Measurements from ENCODE around the gene METTL27.
"Not testable (repeated sequence)": the region's sequence is repeated elsewhere in the genome, so short reads cannot be mapped to it uniquely, and the experiment has no call there.

METTL27 gene

DNA sequence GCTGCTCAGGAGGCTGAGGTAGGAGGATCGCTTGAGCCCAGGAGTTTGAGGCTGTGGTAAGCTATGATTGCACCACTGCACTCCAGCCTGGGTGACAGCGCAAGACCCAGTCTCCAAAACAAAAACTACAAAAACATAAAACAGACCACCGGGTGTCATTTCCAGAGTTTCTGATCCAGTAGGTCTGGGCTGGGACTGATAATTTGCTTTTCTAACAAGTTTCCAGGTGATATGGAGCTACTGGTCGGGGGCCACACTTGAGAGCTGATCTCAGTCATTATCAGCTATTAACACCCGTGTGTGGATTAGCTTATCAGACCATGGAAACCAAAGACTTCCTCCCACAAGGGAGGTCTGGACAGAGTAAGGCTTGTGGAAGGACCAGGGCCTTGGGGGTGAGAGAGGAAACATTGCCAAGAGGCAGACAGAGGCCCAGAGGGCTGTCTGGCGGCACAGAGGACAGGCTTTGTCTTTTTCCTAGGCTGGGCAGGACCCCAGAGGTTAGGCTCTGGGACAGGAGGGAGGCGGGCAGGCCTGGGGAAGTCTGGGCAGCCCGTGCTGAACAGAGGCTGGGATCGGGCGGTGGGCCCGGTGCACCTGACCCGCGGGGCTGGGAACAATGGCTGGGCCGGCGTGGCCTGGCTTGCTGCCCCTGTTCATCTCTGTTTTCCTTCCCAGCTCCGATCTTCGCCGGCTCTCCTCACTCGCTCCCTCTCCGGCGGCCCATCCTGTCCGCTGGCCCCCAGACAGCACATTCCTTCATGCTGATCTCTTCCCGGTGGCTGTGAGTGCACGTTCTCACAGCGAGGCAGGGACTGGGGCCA is 43.9 kb upstream of the METTL27 start:
- Histone ChIP-seq H3K9me3 (ENCODE audit: severe bottlenecking) (no peaks in the 10 kb centered on the region), H3K27me3 (ENCODE audit: insufficient read depth, low read depth, severe bottlenecking) (no peaks in the 10 kb centered on the region), H3K4me3 (ENCODE audit: low read depth, low read length) (no peak overlapping the region), H3K27ac (no peak overlapping the region), H3K36me3 (no peaks in the 10 kb centered on the region)
- DNase-seq, result no peak
- TF ChIP-seq, protein P1, sequence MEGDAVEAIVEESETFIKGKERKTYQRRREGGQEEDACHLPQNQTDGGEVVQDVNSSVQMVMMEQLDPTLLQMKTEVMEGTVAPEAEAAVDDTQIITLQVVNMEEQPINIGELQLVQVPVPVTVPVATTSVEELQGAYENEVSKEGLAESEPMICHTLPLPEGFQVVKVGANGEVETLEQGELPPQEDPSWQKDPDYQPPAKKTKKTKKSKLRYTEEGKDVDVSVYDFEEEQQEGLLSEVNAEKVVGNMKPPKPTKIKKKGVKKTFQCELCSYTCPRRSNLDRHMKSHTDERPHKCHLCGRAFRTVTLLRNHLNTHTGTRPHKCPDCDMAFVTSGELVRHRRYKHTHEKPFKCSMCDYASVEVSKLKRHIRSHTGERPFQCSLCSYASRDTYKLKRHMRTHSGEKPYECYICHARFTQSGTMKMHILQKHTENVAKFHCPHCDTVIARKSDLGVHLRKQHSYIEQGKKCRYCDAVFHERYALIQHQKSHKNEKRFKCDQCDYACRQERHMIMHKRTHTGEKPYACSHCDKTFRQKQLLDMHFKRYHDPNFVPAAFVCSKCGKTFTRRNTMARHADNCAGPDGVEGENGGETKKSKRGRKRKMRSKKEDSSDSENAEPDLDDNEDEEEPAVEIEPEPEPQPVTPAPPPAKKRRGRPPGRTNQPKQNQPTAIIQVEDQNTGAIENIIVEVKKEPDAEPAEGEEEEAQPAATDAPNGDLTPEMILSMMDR (IDR thresholded peaks at IDR 0.05; ENCODE audit: low read depth, low read length), result no peak

DNA sequence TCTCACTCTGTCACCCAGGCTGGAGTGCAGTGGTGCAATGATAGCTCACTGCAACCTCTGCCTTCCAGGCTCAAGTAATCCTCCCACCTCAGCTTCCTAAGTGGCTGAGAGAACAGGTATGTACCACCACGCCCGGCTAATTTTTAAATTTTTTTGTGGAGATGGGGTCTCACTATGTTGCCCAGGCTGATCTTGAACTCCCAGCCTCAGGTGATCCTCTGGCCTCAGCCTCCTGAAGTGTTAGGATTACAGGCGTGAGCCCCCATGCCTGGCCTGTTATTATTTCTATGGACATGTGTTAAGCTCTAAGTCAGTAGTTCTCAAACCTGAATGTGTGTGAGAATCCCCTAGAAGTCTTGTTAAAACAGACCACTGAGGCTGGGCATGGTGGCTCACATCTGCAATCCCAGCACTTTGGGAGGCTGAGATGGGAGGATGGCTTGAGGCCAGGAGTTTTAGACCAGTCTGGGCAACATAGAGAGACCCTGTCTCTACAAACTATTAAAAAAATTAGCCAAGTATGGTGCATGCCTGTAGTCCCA is 43.2 kb upstream of the METTL27 start:
- H3K27ac ChIP-seq, result no peak overlapping the region
- H3K36me3 ChIP-seq, result no peaks in the 10 kb centered on the region
- H3K4me3 ChIP-seq (ENCODE audit: low read depth, low read length), result no peak overlapping the region
- no peak for DNase-seq
- TF ChIP-seq, protein P1 (IDR thresholded peaks at IDR 0.05; ENCODE audit: low read depth, low read length), result no peak
- H3K9me3 ChIP-seq (ENCODE audit: severe bottlenecking), result no peaks in the 10 kb centered on the region
- H3K27me3 ChIP-seq (ENCODE audit: insufficient read depth, low read depth, severe bottlenecking), result no peaks in the 10 kb centered on the region

GRCh38 chr7:73884867-73885422 is 42.6 kb upstream of the METTL27 start:
- not testable (repeated sequence) for DNase-seq; H3K27ac ChIP-seq; H3K27me3 ChIP-seq (ENCODE audit: insufficient read depth, low read depth, severe bottlenecking); H3K36me3 ChIP-seq; H3K4me3 ChIP-seq (ENCODE audit: low read depth, low read length); H3K9me3 ChIP-seq (ENCODE audit: severe bottlenecking)

- Histone ChIP-seq H3K27me3 (ENCODE audit: insufficient read depth, low read depth, severe bottlenecking) (no peaks in the 10 kb centered on the region), H3K4me3 (ENCODE audit: low read depth, low read length) (no peak overlapping the region), H3K27ac (no peak overlapping the region), H3K36me3 (no peaks in the 10 kb centered on the region), H3K9me3 (ENCODE audit: severe bottlenecking) (no peaks in the 10 kb centered on the region)
- DNase-seq, result no peak
- TF ChIP-seq, protein P1 (IDR thresholded peaks at IDR 0.05; ENCODE audit: low read depth, low read length), result no peak
Measured at GRCh38 chr7:73882047-73882402, 39.7 kb upstream of the METTL27 start.

DNA sequence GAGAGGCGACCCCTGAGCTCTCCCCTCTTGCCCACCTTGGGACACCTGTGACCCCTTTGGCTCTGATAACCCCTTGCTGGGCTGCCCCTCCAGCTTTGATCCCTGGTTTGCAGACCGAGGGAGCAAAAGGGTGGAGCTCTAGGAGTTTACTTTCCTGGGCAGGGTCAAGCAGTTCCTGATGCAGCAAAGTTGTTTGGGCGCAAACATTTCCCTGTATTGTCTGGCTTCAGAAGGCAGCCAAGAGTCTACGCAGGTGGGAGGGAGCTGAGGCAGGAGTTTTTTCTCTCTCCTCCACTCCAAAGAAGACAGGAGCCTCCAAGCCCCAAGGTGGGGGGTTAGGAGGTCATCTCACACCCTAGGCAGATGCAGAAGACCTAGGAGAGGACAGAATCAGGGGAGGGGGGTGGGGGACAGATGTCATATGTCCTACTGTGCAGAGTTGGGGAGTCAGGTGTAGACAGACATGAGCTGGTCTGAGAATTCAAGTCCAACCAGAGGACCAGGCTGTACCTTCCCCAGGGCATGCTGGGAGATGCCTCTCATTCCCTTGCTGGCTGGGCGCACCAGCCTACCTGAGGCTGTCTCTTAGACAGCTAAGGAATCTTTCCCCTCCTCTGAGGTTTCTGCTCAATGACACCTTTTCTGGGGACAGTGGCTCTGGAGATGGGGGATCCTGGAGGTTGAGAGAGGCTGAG is 39.2 kb upstream of the METTL27 start:
- Histone ChIP-seq H3K27ac (no peak overlapping the region), H3K27me3 (ENCODE audit: insufficient read depth, low read depth, severe bottlenecking) (no peaks in the 10 kb centered on the region), H3K9me3 (ENCODE audit: severe bottlenecking) (no peaks in the 10 kb centered on the region), H3K4me3 (ENCODE audit: low read depth, low read length) (no peak overlapping the region), H3K36me3 (no peaks in the 10 kb centered on the region)
- DNase-seq, result no peak
- TF ChIP-seq, protein P1 (IDR thresholded peaks at IDR 0.05; ENCODE audit: low read depth, low read length), result no peak

DNA sequence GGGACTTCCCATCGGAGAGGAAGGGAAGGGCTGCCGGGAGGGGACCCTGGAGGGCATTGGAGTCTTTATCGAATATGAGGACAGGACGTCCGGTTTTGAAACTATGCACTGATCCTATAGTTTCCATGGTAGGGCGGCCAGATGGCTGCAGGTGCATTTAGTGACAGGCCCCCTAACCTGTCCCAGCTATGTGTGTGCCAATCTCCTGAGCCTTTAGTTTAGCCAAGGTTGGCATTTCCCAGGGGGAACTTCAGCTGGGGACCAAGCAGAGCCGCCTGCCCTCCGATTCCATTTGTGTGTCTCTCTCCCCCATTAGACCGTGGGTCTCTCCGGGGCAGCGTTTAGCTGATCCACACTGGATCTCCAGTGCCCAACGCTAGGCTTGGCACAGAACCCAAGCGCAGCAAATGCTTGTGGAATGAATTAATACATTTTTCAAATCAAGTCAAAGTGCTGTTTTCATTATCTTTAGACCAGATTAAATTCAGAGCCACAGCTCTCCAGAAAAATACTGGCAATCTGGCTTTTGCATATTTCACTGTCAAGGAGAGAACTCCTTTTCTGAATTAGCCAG is 38.5 kb upstream of the METTL27 start:
- Histone ChIP-seq H3K9me3 (ENCODE audit: severe bottlenecking) (no peaks in the 10 kb centered on the region), H3K27ac (no peak overlapping the region), H3K36me3 (no peaks in the 10 kb centered on the region), H3K27me3 (ENCODE audit: insufficient read depth, low read depth, severe bottlenecking) (no peaks in the 10 kb centered on the region), H3K4me3 (ENCODE audit: low read depth, low read length) (no peak overlapping the region)
- TF ChIP-seq, protein P1 (IDR thresholded peaks at IDR 0.05; ENCODE audit: low read depth, low read length), result no peak
- DNase-seq, result no peak

Data from WERI-Rb-1 (cell line).